ENCODE data around the gene FAM25G. TPM values are rescaled to one million over a fixed set of nuclear protein-coding genes. Genes with fewer than 3 reads are reported as not detected.
A peak's percentile ranks its signal among the peaks of the same experiment; 100 is the strongest.
"Not testable (repeated sequence)": the region's sequence is repeated elsewhere in the genome, so short reads cannot be mapped to it uniquely, and the experiment has no call there.

FAM25G gene
- total RNA-seq (not detected), polyA plus RNA-seq (not detected)

GRCh38 chr10:47491600-47491999 is at the start of gene FAM25G:
Gene FAM25G (minus strand): TSS chr10:47491700. CDS start chr10:47491674, 26 bp downstream.
- H3K27ac ChIP-seq; ATAC-seq; intact Hi-C loops (cut with DNase I); H3K27me3 ChIP-seq; H3K36me3 ChIP-seq; H3K9me3 ChIP-seq; H3K4me3 ChIP-seq; FAIRE-seq; DNase-seq; H3K4me1 ChIP-seq: not testable (repeated sequence)
- WGBS, 2 donors: 82 to 95% methylated on average over 2 to 7 of the region's 9 CpGs

GRCh38 chr10:47536430-47536829 is 44.9 kb upstream of the FAM25G start:
- H3K36me3 ChIP-seq; H3K4me3 ChIP-seq; ATAC-seq; FAIRE-seq; H3K9me3 ChIP-seq; H3K27me3 ChIP-seq; H3K27ac ChIP-seq; H3K4me1 ChIP-seq; intact Hi-C loops (cut with DNase I); DNase-seq: not testable (repeated sequence)
- WGBS, 2 donors: 17 to 74% methylated on average over 1 to 2 of the region's 3 CpGs

- intact Hi-C loops (cut with DNase I); DNase-seq; FAIRE-seq; H3K4me3 ChIP-seq; H3K27ac ChIP-seq; H3K36me3 ChIP-seq; ATAC-seq; H3K4me1 ChIP-seq; H3K9me3 ChIP-seq; H3K27me3 ChIP-seq: not testable (repeated sequence)
- no CpG with 5 or more reads among the region's 20 CpGs for WGBS, 2 donors
Observed at GRCh38 chr10:47523475-47523874, 32.0 kb upstream of the FAM25G start, which contains the start of gene AGAP9. Gene AGAP9 (minus strand): TSS chr10:47523638. CDS start chr10:47523526, 112 bp downstream.

- H3K4me3 ChIP-seq; ATAC-seq; H3K27ac ChIP-seq; FAIRE-seq; H3K9me3 ChIP-seq; intact Hi-C loops (cut with DNase I); H3K4me1 ChIP-seq; H3K36me3 ChIP-seq; H3K27me3 ChIP-seq: not testable (repeated sequence)
- WGBS, 2 donors: 86 to 87% methylated on average over 5 to 9 of the region's 9 CpGs
- DNase-seq: peak in 1 of 6 donors; percentile 5
Observed at GRCh38 chr10:47502313-47502712, 10.8 kb upstream of the FAM25G start.

GRCh38 chr10:47494226-47494625 is 2.7 kb upstream of the FAM25G start:
- DNase-seq; H3K27ac ChIP-seq; intact Hi-C loops (cut with DNase I); H3K4me1 ChIP-seq; ATAC-seq; H3K27me3 ChIP-seq; H3K36me3 ChIP-seq; H3K4me3 ChIP-seq; FAIRE-seq; H3K9me3 ChIP-seq: not testable (repeated sequence)
- WGBS, 2 donors: 3 to 33% methylated on average over 1 of the region's 6 CpGs

- intact Hi-C loops (cut with DNase I); FAIRE-seq; ATAC-seq; H3K9me3 ChIP-seq; H3K4me3 ChIP-seq; H3K36me3 ChIP-seq; H3K27me3 ChIP-seq; H3K27ac ChIP-seq; H3K4me1 ChIP-seq: not testable (repeated sequence)
- 91 to 100% methylated on average over 1 to 3 of the region's 7 CpGs for WGBS, 2 donors
- peak in 1 of 6 donors; percentile 30 for DNase-seq
Observed at GRCh38 chr10:47489630-47490029, 1.9 kb downstream of the FAM25G start.

GRCh38 chr10:47485943-47486342 is 5.6 kb downstream of the FAM25G start:
- intact Hi-C loops (cut with DNase I); FAIRE-seq; ATAC-seq: not testable (repeated sequence)

GRCh38 chr10:47484786-47485185 is 6.7 kb downstream of the FAM25G start:
- peak in 1 of 6 donors; percentile 11 for DNase-seq
- H3K4me1 ChIP-seq; intact Hi-C loops (cut with DNase I): not testable (repeated sequence)

More at GRCh38 chr10:47485943-47486342, 5.6 kb downstream of the FAM25G start:
- WGBS, 2 donors: 56 to 91% methylated on average over 1 to 2 of the region's 4 CpGs
- not testable (repeated sequence) for H3K27me3 ChIP-seq, H3K4me3 ChIP-seq, DNase-seq, H3K27ac ChIP-seq, H3K9me3 ChIP-seq, H3K4me1 ChIP-seq, H3K36me3 ChIP-seq

GRCh38 chr10:47483923-47484322 is 7.6 kb downstream of the FAM25G start, which contains the start of gene ANXA8:
Gene ANXA8 (minus strand): TSS chr10:47484115. CDS start chr10:47483933, 182 bp downstream.
- WGBS, 2 donors: 85 to 90% methylated on average over 8 of the region's 11 CpGs
- ATAC-seq: peak in 1 of 4 donors; percentile 8
- peak in 1 of 6 donors; percentile 21 for DNase-seq
- H3K36me3 ChIP-seq; H3K9me3 ChIP-seq; H3K27ac ChIP-seq; H3K4me1 ChIP-seq; intact Hi-C loops (cut with DNase I); H3K27me3 ChIP-seq; FAIRE-seq; H3K4me3 ChIP-seq: not testable (repeated sequence)

More at GRCh38 chr10:47484786-47485185, 6.7 kb downstream of the FAM25G start:
- WGBS, 2 donors: 82 to 87% methylated on average over 10 to 11 of the region's 11 CpGs
- ATAC-seq, H3K27ac ChIP-seq, H3K36me3 ChIP-seq, H3K4me3 ChIP-seq, FAIRE-seq, H3K27me3 ChIP-seq, H3K9me3 ChIP-seq: not testable (repeated sequence)

GRCh38 chr10:47482367-47482766 is 9.1 kb downstream of the FAM25G start:
- ATAC-seq: peak in 3 of 4 donors; percentile 17 to 53 (median 28)

GRCh38 chr10:47481768-47482181 is 9.7 kb downstream of the FAM25G start:
- FAIRE-seq; intact Hi-C loops (cut with DNase I); H3K4me1 ChIP-seq; H3K27me3 ChIP-seq; H3K27ac ChIP-seq; H3K36me3 ChIP-seq; H3K4me3 ChIP-seq; H3K9me3 ChIP-seq; DNase-seq: not testable (repeated sequence)
- 70 to 86% methylated on average over 5 of the region's 6 CpGs for WGBS, 2 donors
- peak in 2 of 4 donors; percentile 50 to 78 for ATAC-seq

More at GRCh38 chr10:47482367-47482766, 9.1 kb downstream of the FAM25G start:
- H3K4me3 ChIP-seq; intact Hi-C loops (cut with DNase I); DNase-seq; H3K9me3 ChIP-seq; H3K36me3 ChIP-seq; H3K27ac ChIP-seq; H3K27me3 ChIP-seq; FAIRE-seq; H3K4me1 ChIP-seq: not testable (repeated sequence)
- WGBS, 2 donors: no CpG with 5 or more reads among the region's 1 CpG

GRCh38 chr10:47481182-47481766 is 10.2 kb downstream of the FAM25G start:
- H3K36me3 ChIP-seq; intact Hi-C loops (cut with DNase I); H3K4me1 ChIP-seq; H3K4me3 ChIP-seq; H3K9me3 ChIP-seq; H3K27me3 ChIP-seq; FAIRE-seq; DNase-seq; H3K27ac ChIP-seq: not testable (repeated sequence)
- 44 to 52% methylated on average over 7 to 8 of the region's 10 CpGs for WGBS, 2 donors
- peak in 2 of 4 donors; percentile 58 to 59 for ATAC-seq

Measured in pancreas (tissue), 10 donors.